ENCODE measurements around the gene ASIC4.

DNA sequence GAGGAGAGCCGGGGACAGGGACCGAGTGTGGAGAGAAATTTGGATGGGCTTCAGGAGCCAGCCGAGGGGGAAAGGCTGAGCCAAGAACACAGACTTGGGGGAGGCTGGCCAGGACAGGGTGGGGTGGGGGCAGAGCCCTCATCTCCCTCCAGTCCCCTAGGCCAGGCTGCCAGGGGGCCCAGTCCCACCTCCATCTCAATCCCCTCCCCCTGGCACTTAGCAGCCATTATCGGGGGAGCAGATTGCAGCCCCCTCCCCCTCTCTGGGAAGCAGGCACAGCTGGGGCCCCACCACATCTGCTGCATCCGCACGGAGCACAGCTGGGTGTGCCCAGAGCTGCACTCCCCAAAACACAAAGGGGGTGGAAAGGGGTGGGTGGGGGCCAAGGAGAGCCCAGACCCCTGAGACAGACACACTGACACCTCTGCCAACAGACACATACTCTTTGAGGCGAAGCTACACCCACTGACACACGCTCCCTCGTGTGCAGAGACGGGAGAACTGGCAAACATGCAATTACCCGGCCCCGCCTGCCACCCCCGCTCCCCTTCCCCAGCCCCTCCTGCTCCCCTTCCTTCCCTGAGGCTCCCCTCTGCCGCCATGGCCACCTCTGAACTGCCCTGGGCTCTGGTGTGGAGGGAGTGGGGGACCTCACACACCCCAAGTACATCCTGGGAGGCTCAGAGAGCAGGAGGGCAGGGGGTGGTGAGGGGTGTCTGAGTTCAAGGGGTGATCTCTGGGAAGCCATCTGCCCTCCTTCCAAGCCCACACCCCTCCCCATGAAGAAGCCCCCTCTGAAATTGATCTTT is 5.1 kb upstream of the ASIC4 start:
- TF ChIP-seq, protein P1, sequence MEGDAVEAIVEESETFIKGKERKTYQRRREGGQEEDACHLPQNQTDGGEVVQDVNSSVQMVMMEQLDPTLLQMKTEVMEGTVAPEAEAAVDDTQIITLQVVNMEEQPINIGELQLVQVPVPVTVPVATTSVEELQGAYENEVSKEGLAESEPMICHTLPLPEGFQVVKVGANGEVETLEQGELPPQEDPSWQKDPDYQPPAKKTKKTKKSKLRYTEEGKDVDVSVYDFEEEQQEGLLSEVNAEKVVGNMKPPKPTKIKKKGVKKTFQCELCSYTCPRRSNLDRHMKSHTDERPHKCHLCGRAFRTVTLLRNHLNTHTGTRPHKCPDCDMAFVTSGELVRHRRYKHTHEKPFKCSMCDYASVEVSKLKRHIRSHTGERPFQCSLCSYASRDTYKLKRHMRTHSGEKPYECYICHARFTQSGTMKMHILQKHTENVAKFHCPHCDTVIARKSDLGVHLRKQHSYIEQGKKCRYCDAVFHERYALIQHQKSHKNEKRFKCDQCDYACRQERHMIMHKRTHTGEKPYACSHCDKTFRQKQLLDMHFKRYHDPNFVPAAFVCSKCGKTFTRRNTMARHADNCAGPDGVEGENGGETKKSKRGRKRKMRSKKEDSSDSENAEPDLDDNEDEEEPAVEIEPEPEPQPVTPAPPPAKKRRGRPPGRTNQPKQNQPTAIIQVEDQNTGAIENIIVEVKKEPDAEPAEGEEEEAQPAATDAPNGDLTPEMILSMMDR (conservative IDR thresholded peaks at IDR 0.05; ENCODE audit: low read depth, low read length), result no peak
- TF ChIP-seq EZH2 (IDR thresholded peaks at IDR 0.05; ENCODE audit: low read length, unreplicated experiment), result no peak

Data from PC-3 (cell line).